HepG2 (cell line): ENCODE results near the gene AAMP. TPM values are rescaled to one million over a fixed set of nuclear protein-coding genes. Genes with fewer than 3 reads are reported as not detected.
A peak's percentile ranks its signal among the peaks of the same experiment; 100 is the strongest.

Source experiments
- ARID4A ChIP-seq: sonication (generic); formaldehyde crosslinking; IDR thresholded peaks from 2 replicates; pipeline ENCODE4 v1.5.0; 2020; ENCODE audit warnings: mild to moderate bottlenecking, missing genetic modification reagents, borderline replicate concordance
- ATAD3A ChIP-seq: sonication (generic); formaldehyde crosslinking; IDR thresholded peaks from 2 replicates; pipeline ENCODE4 v1.4.0; 2020; ENCODE audit warnings: missing genetic modification reagents
- ERF ChIP-seq: IDR thresholded peaks from 2 replicates; pipeline ENCODE4 v1.6.1; 2018; ENCODE audit warnings: missing biosample characterization, missing genetic modification reagents
- PRPF4 ChIP-seq: fragments of 200-400 bp; formaldehyde crosslinking; IDR thresholded peaks from 2 replicates; pipeline ENCODE4 v1.6.1; 2016; ENCODE audit warnings: low read length, low read depth; ENCODE audit not compliant: poor library complexity, severe bottlenecking
- RFX1 ChIP-seq: fragments of 450-650 bp; IDR thresholded peaks from 2 replicates; pipeline ENCODE4 v1.6.1; 2017
- SMAD1 ChIP-seq: sonication (generic); formaldehyde crosslinking; IDR thresholded peaks from 2 replicates; pipeline ENCODE4 v1.4.0; 2020; ENCODE audit warnings: missing genetic modification reagents, low read depth, mild to moderate bottlenecking, borderline replicate concordance
- SP140L ChIP-seq: sonication (generic); formaldehyde crosslinking; IDR thresholded peaks from 2 replicates; pipeline ENCODE4 v1.4.0; 2020; ENCODE audit warnings: missing genetic modification reagents, borderline replicate concordance
- TIGD3 ChIP-seq: sonication (generic); formaldehyde crosslinking; IDR thresholded peaks from 2 replicates; pipeline ENCODE4 v1.5.1; 2020; ENCODE audit warnings: mild to moderate bottlenecking, missing genetic modification reagents, borderline replicate concordance
- ZBTB43 ChIP-seq: sonication (generic); formaldehyde crosslinking; conservative IDR thresholded peaks from 2 replicates; pipeline ENCODE4 v1.4.0; 2020; ENCODE audit warnings: missing genetic modification reagents
- ZNF124 ChIP-seq: sonication (generic); formaldehyde crosslinking; IDR thresholded peaks from 2 replicates; pipeline ENCODE4 v1.4.0; 2020; ENCODE audit warnings: missing genetic modification reagents
- ZNF142 ChIP-seq: sonication (generic); formaldehyde crosslinking; IDR thresholded peaks from 2 replicates; pipeline ENCODE4 v1.4.0; 2020; ENCODE audit warnings: missing genetic modification reagents
- ZNF280B ChIP-seq: sonication (generic); formaldehyde crosslinking; IDR thresholded peaks from 2 replicates; pipeline ENCODE4 v1.5.0; 2020; ENCODE audit warnings: missing genetic modification reagents, mild to moderate bottlenecking, borderline replicate concordance
- ZNF282 ChIP-seq: fragments of 450-650 bp; IDR thresholded peaks from 2 replicates; pipeline ENCODE4 v1.6.1; 2018; ENCODE audit not compliant: partially characterized antibody
- ZNF292 ChIP-seq: sonication (generic); formaldehyde crosslinking; IDR thresholded peaks from 2 replicates; pipeline ENCODE4 v1.8.1; 2022; ENCODE audit warnings: mild to moderate bottlenecking, low read depth, missing genetic modification reagents, borderline replicate concordance
- polyA plus RNA-seq, 8 experiments: library from polyadenylated mRNA; depleted of rRNA in 3 of 8; stranded (reverse) in 7 of 8; unstranded in 1 of 8; fragments of >200 nt; fragmentation: Illumina TruSeq in 4 of 8; extraction: Trizol in 4 of 8; gene quantifications; 2 replicates each; pipeline versions ENCODE4 v1.2.1 to v1.2.3, GENCODE V29; 2011 to 2016; ENCODE audit warnings: low read depth in 4 of 8, missing spikeins in 1 of 8, mixed read lengths in 1 of 8; ENCODE audit not compliant: insufficient read depth in 1 of 8
- total RNA-seq, 5 experiments: library from RNA; depleted of rRNA; stranded (reverse); fragments of >200 nt; fragmentation: Illumina TruSeq; extraction: Trizol; gene quantifications; 2 replicates each; pipeline ENCODE4 v1.2.3, GENCODE V29; 2016; ENCODE audit warnings: low read depth in 1 of 5

Gene AAMP
- total and polyA plus RNA-seq, 2 of the 13 experiments (the other 11 are each of a cell fraction or from before 2014, with no cell fraction given) = 110 to 186 TPM

- TF ChIP-seq ZNF142 (CRISPR knock-in tag) (0 out of 2 replicates have a peak, but pooled peaks have one; percentile 49), ERF (CRISPR knock-in tag) (peak; percentile 61; the same call in 1 of the 2 replicates), ZNF124 (CRISPR knock-in tag) (no peak), ARID4A (no peak; the same call in 1 of the 2 replicates), SP140L (no peak), ZNF282 (no peak), ZNF292 (CRISPR knock-in tag) (no peak), ZNF280B (peak; percentile 79), ATAD3A (CRISPR knock-in tag) (no peak), ZBTB43 (CRISPR knock-in tag) (no peak), TIGD3 (CRISPR knock-in tag) (no peak), PRPF4 (no peak), RFX1 (no peak), SMAD1 (no peak; the same call in 1 of the 2 replicates)
These were observed 2.7 kb upstream of the AAMP start (continued) for GRCh38 chr2:218272531-218273212.
